Posterior cingulate gyrus (tissue), 11 donors: ENCODE results near the gene CDKL5.

Experiments
- DNase-seq, 10 donors: peaks; one replicate each; pipeline versions ENCODE4 v3.0.0 to v3.0.0-alpha.2; 2020 to 2021; ENCODE audit warnings: mixed read lengths in 3 of 10
- intact Hi-C: fragments of 100-400 bp; cut with DNase I; formaldehyde crosslinking; loops from one replicate; pipeline ENCODE4 v1.15.1; 2023

Gene CDKL5

GRCh38 chrX:18677161-18677869 lies 251.9 kb downstream of the CDKL5 start:
- DNase-seq: no peak
- intact Hi-C loops: no loop called here

GRCh38 chrX:18681996-18682395 lies 256.6 kb downstream of the CDKL5 start:
- no peak for DNase-seq
- intact Hi-C loops: no loop called here

GRCh38 chrX:18682979-18683387 lies 257.6 kb downstream of the CDKL5 start:
- intact Hi-C loops: no loop called here
- no peak for DNase-seq

- intact Hi-C loops: no loop called here
- no peak for DNase-seq
Observed at GRCh38 chrX:18687856-18688495, 262.6 kb downstream of the CDKL5 start.

- intact Hi-C loops: no loop called here
Observed at GRCh38 chrX:18691431-18691830, 266.0 kb downstream of the CDKL5 start.

GRCh38 chrX:18692541-18692940 lies 267.1 kb downstream of the CDKL5 start:
- intact Hi-C loops: no loop called here
- DNase-seq: no peak

More at GRCh38 chrX:18691431-18691830, 266.0 kb downstream of the CDKL5 start:
- no peak for DNase-seq

GRCh38 chrX:18696653-18697052 lies 271.2 kb downstream of the CDKL5 start:
- no peak for DNase-seq

GRCh38 chrX:18698737-18699650 lies 273.6 kb downstream of the CDKL5 start:
- intact Hi-C loops: no loop called here
- no peak for DNase-seq

More at GRCh38 chrX:18696653-18697052, 271.2 kb downstream of the CDKL5 start:
- intact Hi-C loops: no loop called here

GRCh38 chrX:18701621-18702361 lies 276.4 kb downstream of the CDKL5 start:
- DNase-seq: no peak
- intact Hi-C loops: no loop called here

GRCh38 chrX:18702362-18703195 lies 277.2 kb downstream of the CDKL5 start:
- DNase-seq: no peak
- intact Hi-C loops: no loop called here
